ENCODE results near the gene LOXHD1. TPM values are rescaled to one million over a fixed set of nuclear protein-coding genes. Genes with fewer than 3 reads are reported as not detected.

Gene LOXHD1
- total and polyA plus RNA-seq, 10 of the 15 experiments (the other 5 are each of a cell fraction or from before 2014, with no cell fraction given): not detected

GRCh38 chr18:46488471-46489213 is 168.4 kb downstream of the LOXHD1 start (continued):
- no peak for TF ChIP-seq YBX1 (IDR thresholded peaks at IDR 0.05)
- TF ChIP-seq PRDM15 (CRISPR knock-in tag; IDR thresholded peaks at IDR 0.05): no peak
- no peak for TF ChIP-seq ZNF384 (IDR thresholded peaks at IDR 0.05; ENCODE audit: borderline replicate concordance, low read depth, low read length)
- no peak for TF ChIP-seq SUPT20H (IDR thresholded peaks at IDR 0.05; ENCODE audit: borderline replicate concordance, control insufficient read depth, low read depth, low read length)
- TF ChIP-seq E4F1 (IDR thresholded peaks at IDR 0.05; ENCODE audit: borderline replicate concordance, partially characterized antibody): no peak

All from GM12878 (cell line).